IMR-90 (cell line): ENCODE measurements around the gene TM9SF4. TPM values are rescaled to one million over a fixed set of nuclear protein-coding genes. Genes with fewer than 3 reads are reported as not detected.

Source experiments
- ATAC-seq: fragments of 200-7000 bp; cut with Tn5 transposase; 2 replicates; pipeline ENCODE4 v1.9.1; 2020; ENCODE audit warnings: low read depth, mild to moderate bottlenecking, moderate library complexity
- BruUV-seq: library from RNA; stranded (reverse); fragments of 400-500 nt; replicated peaks from 2 replicates; lab custom pipeline; 2021; lab: Mats Ljungman, UMichigan
- CTCF ChIA-PET: fragments of 300-600 bp; formaldehyde crosslinking; extraction: SDS; loops from one replicate; lab custom pipeline; 2021; ENCODE audit warnings: antibody characterized with exemption; lab: Yijun Ruan, JAX
- POLR2A ChIA-PET: fragments of 300-600 bp; sonication (Branson Sonifier 250); formaldehyde crosslinking; loops from one replicate; lab custom pipeline; 2022; ENCODE audit warnings: antibody characterized with exemption; ENCODE audit not compliant: unreplicated experiment; lab: Charles Lee
- DNase-seq: peaks from one replicate; pipeline ENCODE4 v3.0.0; 2013
- H2AFZ ChIP-seq: replicated peaks from 2 replicates; pipeline ENCODE3; 2013; ENCODE audit warnings: low read length, mild to moderate bottlenecking; ENCODE audit not compliant: poor library complexity
- H2AK5ac ChIP-seq: 2 replicates; pipeline ENCODE4 v1.6.1; 2013; ENCODE audit warnings: low read depth, low read length, inconsistent platforms
- H2AK9ac ChIP-seq: replicated peaks from 2 replicates; pipeline ENCODE3; 2013; ENCODE audit warnings: mild to moderate bottlenecking, low read depth, low read length, moderate library complexity; ENCODE audit not compliant: poor library complexity
- H2BK120ac ChIP-seq: 2 replicates; pipeline ENCODE4 v1.6.1; 2013; ENCODE audit warnings: low read depth, low read length, inconsistent platforms
- H2BK15ac ChIP-seq: 3 replicates; pipeline ENCODE4 v1.6.1; 2013; ENCODE audit warnings: low read depth, low read length, inconsistent platforms
- H2BK20ac ChIP-seq: 2 replicates; pipeline ENCODE4 v1.6.1; 2013; ENCODE audit warnings: low read depth, mild to moderate bottlenecking, inconsistent platforms, low read length, moderate library complexity
- H2BK5ac ChIP-seq: 2 replicates; pipeline ENCODE4 v1.6.1; 2013; ENCODE audit warnings: mild to moderate bottlenecking, low read depth, low read length, inconsistent platforms; ENCODE audit not compliant: poor library complexity, severe bottlenecking
- H3K14ac ChIP-seq: replicated peaks from 2 replicates; pipeline ENCODE4 v1.6.1; 2013; ENCODE audit warnings: low read depth, low read length, inconsistent platforms
- H3K18ac ChIP-seq: 2 replicates; pipeline ENCODE4 v1.6.1; 2013; ENCODE audit warnings: low read depth, low read length, control low read depth
- H3K23ac ChIP-seq: 2 replicates; pipeline ENCODE4 v1.6.1; 2013; ENCODE audit warnings: low read depth, low read length, inconsistent platforms
- H3K27ac ChIP-seq: 2 replicates; pipeline ENCODE4 v1.5.1; 2013; ENCODE audit warnings: mild to moderate bottlenecking, control low read depth, low read length; ENCODE audit not compliant: insufficient read depth
- H3K27me3 ChIP-seq: 2 replicates; pipeline ENCODE4 v1.6.1; 2013; ENCODE audit warnings: low read length; ENCODE audit not compliant: control insufficient read depth, insufficient read depth
- H3K36me3 ChIP-seq: 2 replicates; pipeline ENCODE4 v1.6.1; 2013; ENCODE audit warnings: low read length, mixed read lengths; ENCODE audit not compliant: control insufficient read depth, insufficient read depth
- H3K4ac ChIP-seq: 2 replicates; pipeline ENCODE4 v1.6.1; 2013; ENCODE audit warnings: low read depth, low read length, inconsistent platforms
- H3K4me1 ChIP-seq: 2 replicates; pipeline ENCODE4 v1.6.1; 2013; ENCODE audit warnings: low read length, mixed read lengths; ENCODE audit not compliant: control insufficient read depth, insufficient read depth
- H3K4me2 ChIP-seq: 2 replicates; pipeline ENCODE4 v1.6.1; 2013; ENCODE audit warnings: low read depth, mild to moderate bottlenecking, control low read depth, low read length, moderate library complexity
- H3K4me3 ChIP-seq: 2 replicates; pipeline ENCODE4 v1.5.1; 2013; ENCODE audit warnings: low read depth, mild to moderate bottlenecking, control low read depth, low read length, moderate library complexity; ENCODE audit not compliant: insufficient read depth
- H3K56ac ChIP-seq: 2 replicates; pipeline ENCODE4 v1.6.1; 2013; ENCODE audit warnings: low read length, inconsistent platforms; ENCODE audit not compliant: insufficient read depth; ENCODE audit errors: extremely low read depth
- H3K79me1 ChIP-seq, 2 experiments: 2 replicates each; pipeline ENCODE4 v1.6.1; 2013; ENCODE audit warnings: low read length in 2 of 2, inconsistent platforms in 1 of 2, low read depth in 1 of 2
- H3K9ac ChIP-seq: 2 replicates; pipeline ENCODE4 v1.6.1; 2013; ENCODE audit warnings: low read depth, low read length, control low read depth
- H3K9me1 ChIP-seq: 2 replicates; pipeline ENCODE4 v1.6.1; 2013; ENCODE audit warnings: low read length, inconsistent platforms; ENCODE audit not compliant: insufficient read depth
- H3K9me3 ChIP-seq: 2 replicates; pipeline ENCODE4 v1.6.1; 2013; ENCODE audit warnings: low read length; ENCODE audit not compliant: control insufficient read depth, insufficient read depth
- H4K20me1 ChIP-seq: 2 replicates; pipeline ENCODE4 v1.6.1; 2013; ENCODE audit warnings: low read length, inconsistent platforms; ENCODE audit not compliant: insufficient read depth
- H4K5ac ChIP-seq: 2 replicates; pipeline ENCODE4 v1.6.1; 2013; ENCODE audit warnings: mild to moderate bottlenecking, low read depth, low read length, control low read depth
- H4K8ac ChIP-seq, 2 experiments: 2 replicates each; pipeline ENCODE4 v1.6.1; 2013; ENCODE audit warnings: low read depth in 2 of 2, low read length in 2 of 2, control low read depth in 1 of 2, inconsistent platforms in 1 of 2
- H4K91ac ChIP-seq: 2 replicates; pipeline ENCODE4 v1.6.1; 2013; ENCODE audit warnings: low read depth, low read length, inconsistent platforms; ENCODE audit not compliant: insufficient read depth
- BHLHE40 ChIP-seq: fragments of 150-350 bp; IDR thresholded peaks from 2 replicates; pipeline ENCODE4 v1.6.1; 2016; ENCODE audit warnings: mild to moderate bottlenecking, low read depth, low read length
- CHD1 ChIP-seq: IDR thresholded peaks from 2 replicates; pipeline ENCODE4 v1.6.1; 2012; ENCODE audit warnings: low read depth, low read length, improper control_type of control experiment
- CTCF ChIP-seq: conservative IDR thresholded peaks from 2 replicates; pipeline ENCODE4 v1.5.1; 2012; ENCODE audit warnings: mild to moderate bottlenecking, low read depth, low read length, improper control_type of control experiment
- ELK1 ChIP-seq: fragments of 150-350 bp; IDR thresholded peaks from 2 replicates; pipeline ENCODE4 v1.6.1; 2016; ENCODE audit warnings: low read depth, mild to moderate bottlenecking, low read length, moderate library complexity, borderline replicate concordance
- NFE2L2 ChIP-seq: fragments of 150-350 bp; IDR thresholded peaks from 2 replicates; pipeline ENCODE4 v1.6.1; 2016; ENCODE audit warnings: low read depth, mild to moderate bottlenecking, low read length
- RCOR1 ChIP-seq: IDR thresholded peaks from 2 replicates; pipeline ENCODE4 v1.6.1; 2012; ENCODE audit warnings: mild to moderate bottlenecking, low read length, improper control_type of control experiment; ENCODE audit not compliant: insufficient replicate concordance
- RFX5 ChIP-seq: IDR thresholded peaks from 2 replicates; pipeline ENCODE4 v1.8.0; 2012; ENCODE audit warnings: low read depth, mild to moderate bottlenecking, low read length, moderate library complexity
- SMC3 ChIP-seq: fragments of 150-350 bp; IDR thresholded peaks from 2 replicates; pipeline ENCODE4 v1.6.1; 2016; ENCODE audit warnings: low read depth, mild to moderate bottlenecking, antibody characterized with exemption, low read length, moderate library complexity
- WGBS, 2 experiments: methylation state at CpG; one replicate each; pipeline versions ENCODE4 v1.1.5 to v1.1.7; 2013; ENCODE audit warnings: missing lambda C conversion rate in 2 of 2; ENCODE audit not compliant: insufficient read length in 1 of 2; ENCODE audit errors: extremely low coverage in 2 of 2; 5-methylcytosine and 5-hydroxymethylcytosine counted together
- dilution Hi-C: fragments of 300-500 bp; cut with HindIII; formaldehyde crosslinking; loops from one replicate; pipeline ENCODE4 v1.14.3; 2018; ENCODE audit warnings: low sequenced_read_pairs; ENCODE audit not compliant: unreplicated experiment
- in situ Hi-C: fragments of 300-500 bp; cut with MboI; formaldehyde crosslinking; loops from 3 replicates; pipeline ENCODE4 v1.14.3; 2019; ENCODE audit warnings: low sequenced_read_pairs, inconsistent platforms, mixed read lengths
- intact Hi-C: fragments of 100-400 bp; cut with micrococcal nuclease; formaldehyde crosslinking; loops from 2 replicates; pipeline ENCODE4 v1.10.0; 2022
- polyA plus RNA-seq, 3 experiments: library from polyadenylated mRNA; depleted of rRNA; stranded (reverse); fragments of >200 nt; gene quantifications; 2 replicates each; pipeline ENCODE4 v1.2.3, GENCODE V29; 2012; ENCODE audit warnings: low replicate concordance in 1 of 3
- total RNA-seq: library from RNA; depleted of rRNA; stranded (reverse); fragments of >200 nt; gene quantifications from 2 replicates; pipeline ENCODE4 v1.2.3, GENCODE V29; 2012

The TM9SF4 gene
- total and polyA plus RNA-seq, 2 of the 4 experiments (the other 2 are of a cell fraction) = 35.3 to 59.1 TPM

- Histone ChIP-seq H3K9me1 (peaks cover 14% of the 10 kb centered on the region), H3K4me1 (no peaks in the 10 kb centered on the region), H2BK5ac (no peak overlapping the region), H3K36me3 (peaks cover 79% of the 10 kb centered on the region), H4K8ac (no peak overlapping the region), H2AFZ (no peak overlapping the region), H3K4me3 (no peak overlapping the region), H3K56ac (no peak overlapping the region), H3K27ac (no peak overlapping the region), H2BK15ac (no peak overlapping the region), H3K9ac (no peak overlapping the region), H3K9me3 (no peaks in the 10 kb centered on the region), H4K5ac (no peak overlapping the region), H3K14ac (no peak overlapping the region), H3K18ac (no peak overlapping the region), H2AK5ac (no peak overlapping the region), H4K20me1 (peaks cover 16% of the 10 kb centered on the region), H2AK9ac (no peak overlapping the region), H3K79me1 (peaks cover 21 to 38% of the 10 kb centered on the region in 2 experiments), H2BK120ac (no peak overlapping the region), H3K4me2 (no peak overlapping the region), H3K27me3 (no peaks in the 10 kb centered on the region), H2BK20ac (no peak overlapping the region), H4K91ac (no peak overlapping the region), H3K23ac (no peak overlapping the region), H3K4ac (no peak overlapping the region)
- no TSS peak for BruUV-seq
- intact Hi-C loops = no loop called here
- ChIA-PET CTCF (no interaction called here), POLR2A (no interaction called here)
- TF ChIP-seq ELK1 (no peak), BHLHE40 (no peak), CTCF (no peak), NFE2L2 (no peak), CHD1 (no peak), RFX5 (no peak), SMC3 (no peak), RCOR1 (no peak)
- in situ Hi-C loops = no loop called here
- no CpG with 5 or more reads among the region's 5 CpGs for WGBS, 2 experiments
- DNase-seq (no peak), ATAC-seq (no peak)
- dilution Hi-C loops = no loop called here
These were observed 32.6 kb downstream of the TM9SF4 start for GRCh38 chr20:32142088-32142487.
